ENCODE data around the gene MBD5. TPM values are rescaled to one million over a fixed set of nuclear protein-coding genes. Genes with fewer than 3 reads are reported as not detected.

The MBD5 gene
- total and polyA plus RNA-seq, 2 donors (not counting 1 experiment from before 2014, with no cell fraction given), result 10.9 to 69.7 TPM

DNA sequence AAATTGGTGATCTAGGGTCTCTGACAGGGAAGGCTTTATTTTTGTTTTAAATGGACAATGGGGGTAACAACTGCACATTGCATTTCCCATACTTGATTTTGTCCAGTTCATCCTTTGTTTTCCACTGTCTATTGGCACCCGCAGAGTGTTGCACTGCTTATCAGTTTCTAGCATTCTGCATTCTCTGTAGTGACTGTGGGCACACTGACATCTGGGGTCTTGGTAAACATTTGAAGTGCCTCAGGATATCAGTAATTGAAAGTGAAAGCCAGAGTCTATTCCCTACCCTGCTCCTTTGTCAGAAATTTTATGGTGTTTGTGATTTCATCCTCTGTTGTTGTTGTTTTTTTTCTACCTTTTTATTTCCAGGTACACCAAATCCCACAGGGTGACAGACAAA is 491.6 kb downstream of the MBD5 start:
- H3K79me2 ChIP-seq (ENCODE audit: control insufficient read depth, insufficient read depth, low read length), result no peaks in the 10 kb centered on the region
- no peak overlapping the region for H3K27ac ChIP-seq (ENCODE audit: low read length in 2 of 2)
- intact Hi-C loops (cut with micrococcal nuclease), result no loop called here
- no peak overlapping the region for H3K4me3 Mint-ChIP-seq
- H3K4me1 ChIP-seq (ENCODE audit: control insufficient read depth in 2 of 2, insufficient read depth in 2 of 2, low read length in 2 of 2), result peaks cover 4 to 9% of the 10 kb centered on the region in 2 donors
- CTCF ChIA-PET, result interaction anchor here (0.9 kb wide), 1 partner anchor 10 kb away, joined by 3 read pairs; no protein-coding TSS in a partner anchor
- H3K27me3 Mint-ChIP-seq, result no peaks in the 10 kb centered on the region
- no peaks in the 10 kb centered on the region for H3K9me3 Mint-ChIP-seq (ENCODE audit: insufficient read depth)
- no peak for TF ChIP-seq EZH2 (IDR thresholded peaks at IDR 0.05; ENCODE audit: borderline replicate concordance, insufficient read depth, low read depth, low read length, poor library complexity, severe bottlenecking)
- TF ChIP-seq, protein P1, sequence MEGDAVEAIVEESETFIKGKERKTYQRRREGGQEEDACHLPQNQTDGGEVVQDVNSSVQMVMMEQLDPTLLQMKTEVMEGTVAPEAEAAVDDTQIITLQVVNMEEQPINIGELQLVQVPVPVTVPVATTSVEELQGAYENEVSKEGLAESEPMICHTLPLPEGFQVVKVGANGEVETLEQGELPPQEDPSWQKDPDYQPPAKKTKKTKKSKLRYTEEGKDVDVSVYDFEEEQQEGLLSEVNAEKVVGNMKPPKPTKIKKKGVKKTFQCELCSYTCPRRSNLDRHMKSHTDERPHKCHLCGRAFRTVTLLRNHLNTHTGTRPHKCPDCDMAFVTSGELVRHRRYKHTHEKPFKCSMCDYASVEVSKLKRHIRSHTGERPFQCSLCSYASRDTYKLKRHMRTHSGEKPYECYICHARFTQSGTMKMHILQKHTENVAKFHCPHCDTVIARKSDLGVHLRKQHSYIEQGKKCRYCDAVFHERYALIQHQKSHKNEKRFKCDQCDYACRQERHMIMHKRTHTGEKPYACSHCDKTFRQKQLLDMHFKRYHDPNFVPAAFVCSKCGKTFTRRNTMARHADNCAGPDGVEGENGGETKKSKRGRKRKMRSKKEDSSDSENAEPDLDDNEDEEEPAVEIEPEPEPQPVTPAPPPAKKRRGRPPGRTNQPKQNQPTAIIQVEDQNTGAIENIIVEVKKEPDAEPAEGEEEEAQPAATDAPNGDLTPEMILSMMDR (IDR thresholded peaks at IDR 0.05), result no peak
- DNase-seq, result no peak
- H3K27me3 ChIP-seq (replicated peaks in 1 of 4; ENCODE audit: control extremely low read depth in 1 of 4, control insufficient read depth in 3 of 4, insufficient read depth in 4 of 4, low read length in 3 of 4), result no peaks in the 10 kb centered on the region
- no peaks in the 10 kb centered on the region for H4K20me1 ChIP-seq (ENCODE audit: control insufficient read depth, insufficient read depth, low read length, poor library complexity, severe bottlenecking)
- H3K36me3 ChIP-seq (replicated peaks in 1 of 2; ENCODE audit: control extremely low read depth in 1 of 2, control insufficient read depth in 1 of 2, extremely low read depth in 1 of 2, insufficient read depth in 2 of 2, low read length in 1 of 2), result peaks cover 0 to 7% of the 10 kb centered on the region in 2 experiments
- POLR2A ChIA-PET, result no interaction called here
- H3K4me3 ChIP-seq (ENCODE audit: control extremely low read depth in 1 of 5, extremely low read depth in 1 of 5, insufficient read depth in 1 of 5, low read depth in 2 of 5, low read length in 4 of 5), result no peak overlapping the region
- no peaks in the 10 kb centered on the region for H3K9me3 ChIP-seq (ENCODE audit: control extremely low read depth in 1 of 3, control insufficient read depth in 2 of 3, insufficient read depth in 1 of 3, low read length in 2 of 3)
- ATAC-seq (ENCODE audit: low read depth), result no peak
- no peak overlapping the region for H2AFZ ChIP-seq (ENCODE audit: insufficient read depth, low read depth, low read length, poor library complexity, severe bottlenecking)
- no peak overlapping the region for H3K27ac Mint-ChIP-seq
- H3K4me1 Mint-ChIP-seq, result peaks cover 9% of the 10 kb centered on the region
- WGBS (ENCODE audit: insufficient coverage), result 50% methylated on average over 1 of the region's 1 CpG
- H3K9ac ChIP-seq (ENCODE audit: low read length), result no peak overlapping the region
- no peak overlapping the region for H3K4me2 ChIP-seq (replicated peaks; ENCODE audit: low read depth, low read length, poor library complexity, severe bottlenecking)

DNA sequence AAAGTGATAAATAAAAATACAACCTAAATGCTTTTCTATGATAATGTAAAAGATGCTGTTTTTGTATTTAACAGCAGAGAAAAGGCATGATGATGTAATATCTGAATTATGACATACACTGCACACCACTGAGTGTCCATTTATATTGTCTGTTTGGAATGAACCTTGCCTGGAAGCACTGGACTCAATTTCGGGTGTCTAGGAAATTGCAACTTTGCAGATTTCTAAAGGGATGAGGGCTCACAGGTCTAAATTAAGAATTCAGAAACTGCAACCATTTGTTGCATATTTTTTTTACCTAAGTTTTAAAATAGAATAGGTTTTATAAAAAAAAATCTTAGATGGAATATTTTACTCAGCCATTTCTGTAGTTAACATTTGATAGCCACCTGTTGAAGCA is 492.5 kb downstream of the MBD5 start:
- no peak overlapping the region for H3K27ac ChIP-seq (ENCODE audit: low read length in 2 of 2)
- no peaks in the 10 kb centered on the region for H3K79me2 ChIP-seq (ENCODE audit: control insufficient read depth, insufficient read depth, low read length)
- H3K4me3 Mint-ChIP-seq, result no peak overlapping the region
- TF ChIP-seq, protein P1 (IDR thresholded peaks at IDR 0.05), result no peak
- TF ChIP-seq EZH2 (IDR thresholded peaks at IDR 0.05; ENCODE audit: borderline replicate concordance, insufficient read depth, low read depth, low read length, poor library complexity, severe bottlenecking), result no peak
- peaks cover 0 to 7% of the 10 kb centered on the region in 2 experiments for H3K36me3 ChIP-seq (replicated peaks in 1 of 2; ENCODE audit: control extremely low read depth in 1 of 2, control insufficient read depth in 1 of 2, extremely low read depth in 1 of 2, insufficient read depth in 2 of 2, low read length in 1 of 2)
- no peaks in the 10 kb centered on the region for H4K20me1 ChIP-seq (ENCODE audit: control insufficient read depth, insufficient read depth, low read length, poor library complexity, severe bottlenecking)
- peaks cover 4 to 9% of the 10 kb centered on the region in 2 donors for H3K4me1 ChIP-seq (ENCODE audit: control insufficient read depth in 2 of 2, insufficient read depth in 2 of 2, low read length in 2 of 2)
- no peak for DNase-seq
- no peak overlapping the region for H3K27ac Mint-ChIP-seq
- H3K27me3 ChIP-seq (replicated peaks in 1 of 4; ENCODE audit: control extremely low read depth in 1 of 4, control insufficient read depth in 3 of 4, insufficient read depth in 4 of 4, low read length in 3 of 4), result no peaks in the 10 kb centered on the region
- no peak overlapping the region for H3K4me2 ChIP-seq (replicated peaks; ENCODE audit: low read depth, low read length, poor library complexity, severe bottlenecking)
- H2AFZ ChIP-seq (ENCODE audit: insufficient read depth, low read depth, low read length, poor library complexity, severe bottlenecking), result no peak overlapping the region
- ChIA-PET POLR2A (no interaction called here), CTCF (no interaction called here)
- no peak for ATAC-seq (ENCODE audit: low read depth)
- no peaks in the 10 kb centered on the region for H3K9me3 Mint-ChIP-seq (ENCODE audit: insufficient read depth)
- intact Hi-C loops (cut with micrococcal nuclease), result no loop called here
- H3K9me3 ChIP-seq (ENCODE audit: control extremely low read depth in 1 of 3, control insufficient read depth in 2 of 3, insufficient read depth in 1 of 3, low read length in 2 of 3), result no peaks in the 10 kb centered on the region
- H3K4me3 ChIP-seq (ENCODE audit: control extremely low read depth in 1 of 5, extremely low read depth in 1 of 5, insufficient read depth in 1 of 5, low read depth in 2 of 5, low read length in 4 of 5), result no peak overlapping the region
- no peaks in the 10 kb centered on the region for H3K27me3 Mint-ChIP-seq
- peaks cover 9% of the 10 kb centered on the region for H3K4me1 Mint-ChIP-seq
- no CpG with 5 or more reads among the region's 1 CpG for WGBS (ENCODE audit: insufficient coverage)
- H3K9ac ChIP-seq (ENCODE audit: low read length), result no peak overlapping the region
